Hindlimb muscle (tissue), 1 donor: ENCODE results near the gene SLC6A20. TPM values are rescaled to one million over a fixed set of nuclear protein-coding genes. Genes with fewer than 3 reads are reported as not detected.

Experiments used
- DNase-seq: peaks from one replicate; pipeline ENCODE4 v3.0.0-alpha.2; 2013
- polyA plus RNA-seq: library from polyadenylated mRNA; unstranded; fragments of 120-200 nt; gene quantifications from one replicate; pipeline ENCODE4 v1.2.1, GENCODE V29; 2013; ENCODE audit not compliant: insufficient read length

SLC6A20 gene
- polyA plus RNA-seq, 1 donor = 0.15 TPM

GRCh38 chr3:45802146-45802545 lies 5.8 kb upstream of the SLC6A20 start:
- no peak for DNase-seq

GRCh38 chr3:45800611-45801010 lies 4.3 kb upstream of the SLC6A20 start:
- DNase-seq = no peak

GRCh38 chr3:45799586-45799985 lies 3.2 kb upstream of the SLC6A20 start:
- no peak for DNase-seq

GRCh38 chr3:45798034-45798433 lies 1.7 kb upstream of the SLC6A20 start:
- DNase-seq = no peak

- no peak for DNase-seq
These were observed 734 bp upstream of the SLC6A20 start for GRCh38 chr3:45796902-45797637.

GRCh38 chr3:45795509-45795881 lies 841 bp downstream of the SLC6A20 start:
- no peak for DNase-seq

- no peak for DNase-seq
These were observed 1.7 kb downstream of the SLC6A20 start for GRCh38 chr3:45794660-45795059.

- DNase-seq = no peak
These were observed 2.2 kb downstream of the SLC6A20 start for GRCh38 chr3:45794177-45794560.

GRCh38 chr3:45793482-45794176 lies 2.7 kb downstream of the SLC6A20 start:
- no peak for DNase-seq

- DNase-seq = no peak
These were observed 3.7 kb downstream of the SLC6A20 start for GRCh38 chr3:45792516-45793172.

GRCh38 chr3:45792036-45792435 lies 4.3 kb downstream of the SLC6A20 start:
- DNase-seq = no peak

- no peak for DNase-seq
These were observed 5.7 kb downstream of the SLC6A20 start for GRCh38 chr3:45790596-45790995.

- no peak for DNase-seq
These were observed 7.0 kb downstream of the SLC6A20 start for GRCh38 chr3:45789235-45789812.

GRCh38 chr3:45787551-45787950 lies 8.8 kb downstream of the SLC6A20 start:
- DNase-seq = no peak

GRCh38 chr3:45786801-45787495 lies 9.4 kb downstream of the SLC6A20 start:
- no peak for DNase-seq

- no peak for DNase-seq
These were observed 10.7 kb downstream of the SLC6A20 start for GRCh38 chr3:45785605-45786150.

GRCh38 chr3:45783667-45784066 lies 12.7 kb downstream of the SLC6A20 start:
- no peak for DNase-seq

- no peak for DNase-seq
These were observed 14.0 kb downstream of the SLC6A20 start for GRCh38 chr3:45782381-45782780.

GRCh38 chr3:45781841-45782240 lies 14.5 kb downstream of the SLC6A20 start:
- DNase-seq = no peak

- no peak for DNase-seq
These were observed 15.1 kb downstream of the SLC6A20 start for GRCh38 chr3:45781271-45781670.

GRCh38 chr3:45779746-45780735 lies 16.3 kb downstream of the SLC6A20 start:
- no peak for DNase-seq
